IPS DF 19.7 (cell line): Measurements from ENCODE around the gene KCNJ12.

Source experiments
- DNase-seq: peaks from one replicate; pipeline ENCODE4 v3.0.0-alpha.2; 2013; ENCODE audit warnings: low read depth, low spot score

The KCNJ12 gene

GRCh38 chr17:21368545-21369246, 7.5 kb upstream of the KCNJ12 start:
- DNase-seq, result no peak

- DNase-seq, result no peak
Measured at GRCh38 chr17:21369395-21369794, 6.8 kb upstream of the KCNJ12 start.

DNA sequence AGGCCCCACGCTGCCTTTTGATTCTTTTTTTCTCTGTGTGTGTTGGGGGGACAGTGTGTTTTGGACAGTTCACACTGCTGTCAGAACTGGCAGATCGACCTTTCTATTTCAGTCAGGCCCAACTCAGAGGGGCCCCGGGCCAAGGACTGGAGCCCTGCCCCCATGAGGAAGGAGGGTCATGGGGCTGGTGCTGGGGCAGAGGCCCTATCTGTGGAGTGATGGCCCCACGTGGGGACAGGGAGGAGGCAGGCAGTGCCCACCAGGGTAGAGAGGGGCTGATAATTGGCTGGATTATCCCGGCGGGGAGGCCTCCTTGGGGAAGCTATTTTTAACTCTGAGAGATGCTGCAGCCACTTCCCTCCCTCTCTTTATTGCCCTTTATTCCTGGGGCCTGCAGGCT, 5.7 kb upstream of the KCNJ12 start:
- no peak for DNase-seq

- DNase-seq, result no peak
Measured at GRCh38 chr17:21371511-21372081, 4.6 kb upstream of the KCNJ12 start.

DNA sequence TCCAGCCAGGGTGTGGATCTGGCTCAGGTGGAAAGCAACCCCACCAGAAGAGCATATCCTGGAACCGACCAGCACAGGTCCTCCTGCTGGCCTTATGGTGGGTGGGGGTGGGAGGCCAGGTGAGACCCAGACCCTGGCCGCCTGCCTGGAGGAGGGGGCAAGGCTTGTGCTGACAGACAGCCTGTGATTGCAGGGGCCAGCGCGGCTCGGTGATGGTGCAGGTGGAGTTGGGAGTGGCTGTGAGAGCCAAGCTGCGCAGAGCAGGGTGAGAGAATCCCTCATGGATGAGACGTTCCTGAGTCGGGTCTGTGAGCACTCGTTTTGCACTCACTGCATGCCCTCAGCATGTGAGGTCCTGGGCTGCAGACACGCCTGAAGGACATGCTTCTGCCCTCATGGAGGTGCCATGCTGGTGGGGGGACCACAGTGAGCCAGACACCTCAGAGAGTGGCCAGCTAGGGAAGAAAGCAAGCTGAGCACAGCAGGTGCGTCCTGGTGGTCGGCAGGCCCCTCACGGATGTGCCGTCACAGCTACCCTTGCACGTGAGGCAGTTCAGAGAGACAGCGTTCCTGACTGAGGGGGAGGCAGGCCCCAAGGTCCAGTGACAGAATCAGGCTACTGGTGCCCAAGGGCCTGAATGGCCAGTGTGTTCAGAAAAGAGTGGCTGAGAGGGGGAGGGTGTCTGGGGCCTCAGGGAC, 3.8 kb upstream of the KCNJ12 start:
- no peak for DNase-seq

DNA sequence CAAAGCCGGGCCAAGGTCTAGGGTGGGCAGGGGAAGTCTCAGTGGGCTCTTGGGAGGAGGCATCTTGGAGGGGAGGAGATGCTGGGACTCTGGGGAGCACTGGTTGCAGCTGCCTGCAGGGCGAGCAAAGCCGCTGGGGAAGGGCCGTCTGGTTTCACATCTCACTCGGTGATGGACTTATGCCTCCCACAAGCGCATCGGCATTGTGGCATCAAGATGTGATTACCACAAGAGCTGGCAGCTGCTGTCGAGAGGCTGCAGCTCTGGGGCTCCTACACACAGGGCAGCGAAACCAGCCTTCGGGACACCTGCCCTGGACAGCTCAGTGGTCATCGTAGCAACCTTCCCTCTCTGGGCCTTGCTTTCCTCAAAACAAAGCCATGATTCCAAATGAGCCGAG, 3.1 kb upstream of the KCNJ12 start:
- no peak for DNase-seq

- DNase-seq, result no peak
Measured at GRCh38 chr17:21373696-21374440, 2.3 kb upstream of the KCNJ12 start.

DNA sequence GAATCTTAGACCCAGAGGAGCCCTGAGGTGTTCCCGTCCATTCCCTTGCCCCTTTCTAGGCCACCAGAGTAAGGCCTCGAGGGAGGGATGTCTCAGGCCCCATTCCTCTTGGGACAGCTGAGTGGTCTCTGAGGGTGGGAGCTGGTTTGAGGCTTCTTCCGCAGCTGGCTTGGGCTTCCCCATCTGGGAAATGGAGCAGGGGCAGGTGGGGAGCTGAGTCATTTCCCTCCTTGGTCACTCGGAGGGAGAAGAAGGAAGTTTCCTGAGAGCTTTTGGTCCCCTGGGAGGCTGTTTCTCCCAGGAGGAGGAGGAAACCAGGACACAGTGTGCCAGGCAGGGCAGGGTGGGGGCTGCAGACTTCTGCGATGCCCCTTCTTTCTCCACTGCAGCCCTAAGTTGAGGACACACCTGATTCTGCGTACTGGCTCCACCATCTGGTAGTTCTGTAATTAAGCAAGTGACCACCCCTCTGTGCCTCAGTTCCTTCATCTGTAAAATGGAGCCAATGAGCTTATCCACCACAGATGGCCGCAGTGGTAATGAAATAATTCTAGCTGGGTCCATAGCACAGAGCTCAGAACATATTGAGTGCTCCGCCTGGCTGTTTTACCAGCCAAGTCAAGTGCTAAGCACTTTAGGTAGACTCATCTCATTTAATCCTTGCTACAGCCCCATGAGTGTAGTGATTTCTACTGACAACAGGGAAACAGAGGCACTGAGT, 1.6 kb upstream of the KCNJ12 start:
- no peak for DNase-seq

DNA sequence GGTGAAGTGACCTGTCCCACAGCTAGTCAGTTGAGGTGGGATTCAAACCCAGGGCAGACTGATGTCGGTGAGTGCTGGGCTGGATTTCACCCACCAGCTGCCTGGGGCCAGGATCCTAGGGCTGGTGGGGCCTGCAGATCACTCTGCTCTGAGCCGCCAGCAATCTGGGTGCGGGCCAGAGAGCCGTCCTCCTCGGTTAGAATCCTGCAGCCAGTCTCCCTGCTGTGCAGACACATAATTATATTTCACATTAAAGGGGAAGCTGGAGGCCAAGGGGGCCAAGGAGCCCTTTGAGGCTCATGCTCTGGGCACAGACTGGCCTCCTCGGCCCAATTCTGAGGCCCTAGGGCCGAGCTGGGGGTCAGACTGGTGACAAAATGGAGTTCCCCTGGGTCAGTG, 996 bp upstream of the KCNJ12 start:
- DNase-seq, result no peak

DNA sequence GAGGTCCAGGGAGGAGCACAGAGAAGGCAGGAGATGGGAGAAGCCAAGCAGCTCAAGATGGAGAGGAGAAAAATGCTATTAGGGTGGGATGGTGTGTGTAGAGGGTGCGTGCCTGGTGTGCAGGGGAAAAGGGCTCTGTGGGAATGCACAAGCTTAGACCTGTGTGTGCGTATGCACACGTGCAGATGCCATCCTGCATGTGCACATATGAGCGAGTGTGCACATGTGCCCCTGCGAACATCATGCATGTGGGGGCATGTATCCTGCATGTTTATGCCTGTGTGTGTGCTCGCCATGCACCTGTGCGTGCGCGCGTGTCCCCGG, 438 bp upstream of the KCNJ12 start:
- no peak for DNase-seq

DNA sequence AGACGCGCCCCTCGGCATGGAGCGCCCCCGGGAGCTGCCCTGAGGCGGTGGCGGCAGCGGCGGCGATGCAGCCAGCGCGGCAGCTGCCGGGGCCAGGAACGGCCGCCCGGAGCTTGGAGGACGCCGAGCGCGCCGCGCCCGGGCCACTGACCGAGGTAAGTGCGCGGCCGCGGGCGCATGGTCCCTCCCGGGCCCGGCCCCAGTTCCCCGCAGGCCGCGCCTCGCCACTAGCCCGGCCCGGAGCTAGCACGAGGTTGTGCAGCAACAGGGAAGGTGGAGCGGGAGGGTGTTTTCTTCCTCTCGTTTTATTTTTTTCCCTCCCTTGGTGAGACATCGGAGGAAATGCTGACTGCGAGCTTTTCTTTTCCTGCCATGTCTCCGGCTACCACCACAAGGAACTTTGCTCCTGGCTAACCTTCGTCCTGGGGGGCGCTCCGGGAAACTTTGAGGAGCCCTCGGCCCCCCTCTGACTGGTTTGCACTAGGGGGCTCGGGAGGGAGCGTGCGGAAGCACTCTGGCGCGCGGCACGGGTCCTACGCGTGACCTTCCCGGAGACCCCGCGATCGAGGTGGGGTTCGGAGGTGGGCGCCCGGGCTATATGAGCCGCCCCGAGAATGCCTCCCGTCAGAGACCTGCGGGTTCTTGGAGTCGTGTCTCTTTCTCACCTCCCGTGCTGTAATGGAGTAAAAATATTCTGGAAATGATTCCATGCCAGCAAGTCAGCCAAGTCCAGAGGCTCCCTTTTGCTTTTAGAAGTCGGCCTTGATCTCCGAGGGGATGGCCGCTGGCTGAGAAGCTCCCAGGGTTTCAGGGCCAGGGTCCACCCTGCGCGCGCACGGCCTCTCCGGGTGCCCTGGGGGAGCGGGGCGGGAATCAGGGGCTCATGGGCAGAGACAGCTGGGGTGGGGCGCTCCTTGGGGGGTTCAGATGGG, 868 bp downstream of the KCNJ12 start:
- DNase-seq, result no peak

- DNase-seq, result no peak
Measured at GRCh38 chr17:21377705-21378396, 1.7 kb downstream of the KCNJ12 start.

DNA sequence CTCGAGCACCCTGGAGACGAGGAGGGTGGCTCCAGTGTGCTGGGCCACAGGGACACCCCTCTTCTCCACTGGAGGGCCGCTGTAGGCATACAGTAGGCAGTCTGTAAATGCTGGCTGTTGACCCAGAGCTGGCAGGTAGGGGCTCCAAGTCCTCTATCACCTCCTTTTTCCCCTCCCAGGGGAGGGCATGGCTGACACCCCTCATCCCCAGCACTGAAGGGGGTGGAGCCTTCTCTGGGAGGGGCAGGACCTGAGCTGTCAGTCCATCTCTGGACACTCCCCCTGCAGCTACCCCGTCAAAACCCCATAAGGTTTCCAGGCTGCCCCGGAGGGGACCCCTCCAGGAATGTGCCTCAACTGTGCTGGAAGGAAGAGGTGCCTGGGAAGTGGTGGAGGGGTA, 2.4 kb downstream of the KCNJ12 start:
- DNase-seq, result no peak

GRCh38 chr17:21379080-21379711, 3.0 kb downstream of the KCNJ12 start:
- no peak for DNase-seq

GRCh38 chr17:21380659-21381058, 4.5 kb downstream of the KCNJ12 start:
- DNase-seq, result no peak

- no peak for DNase-seq
Measured at GRCh38 chr17:21381076-21381706, 5.0 kb downstream of the KCNJ12 start.

DNA sequence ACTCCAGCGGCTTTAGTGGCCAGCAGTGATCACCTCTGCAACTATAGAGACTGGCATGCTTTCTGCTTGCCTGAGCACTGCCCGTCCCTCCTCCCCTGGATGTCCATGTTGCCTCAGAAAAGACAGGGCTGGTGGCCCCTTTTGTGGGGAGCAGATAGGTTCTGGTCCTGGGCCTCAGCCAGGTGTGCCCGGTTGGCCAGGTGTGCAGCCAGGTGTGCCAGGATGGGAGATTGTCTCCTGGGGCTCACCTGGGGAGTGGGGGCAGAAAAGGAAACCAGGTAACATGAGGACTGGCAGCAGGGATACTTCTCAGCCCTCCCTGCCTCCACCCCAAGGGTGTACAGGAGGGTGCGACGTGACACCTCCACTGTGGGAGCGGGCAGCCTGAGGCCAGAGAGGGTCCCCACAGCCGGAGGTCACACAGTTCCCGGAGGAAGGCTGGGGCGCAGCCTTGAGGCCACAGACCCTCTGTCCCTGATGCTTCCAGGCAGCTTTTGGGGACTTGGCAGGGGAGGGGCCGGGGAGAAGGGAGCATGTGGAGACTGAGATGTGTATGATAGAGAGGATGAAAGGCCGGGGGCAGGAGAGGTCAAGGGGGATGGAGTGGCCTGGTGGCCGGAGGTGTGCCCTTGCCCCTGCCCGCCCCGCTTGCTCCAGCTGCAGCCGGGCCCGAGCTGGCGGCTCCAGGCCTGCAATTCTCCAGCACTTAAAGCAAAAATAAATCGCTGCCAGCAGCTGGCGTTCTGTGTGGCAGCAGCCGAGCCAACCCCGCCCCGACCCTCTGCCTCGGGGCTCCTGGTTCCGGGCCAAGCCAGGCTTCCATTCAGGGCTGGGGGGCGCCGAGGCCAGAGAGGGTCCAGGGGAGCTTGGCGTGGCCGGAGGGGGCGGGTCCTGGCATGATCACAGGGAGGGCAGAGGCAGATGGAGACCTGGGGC, 6.7 kb downstream of the KCNJ12 start:
- no peak for DNase-seq

- DNase-seq, result no peak
Measured at GRCh38 chr17:21385281-21385845, 9.2 kb downstream of the KCNJ12 start.
